Prostate gland (tissue), 2 donors: ENCODE measurements around the gene VPS13C.

Experiments
- POLR2A ChIP-seq: fragments of 450-650 bp; IDR thresholded peaks from one replicate; pipeline ENCODE4 v1.6.1; 2016; ENCODE audit warnings: antibody characterized with exemption, mild to moderate bottlenecking
- POLR2AphosphoS5 ChIP-seq: sonication (generic); formaldehyde crosslinking; IDR thresholded peaks from one replicate; pipeline ENCODE4 v1.6.1; 2017; ENCODE audit warnings: antibody characterized with exemption
- TF ChIP-seq, protein P1 (sequence below), 4 experiments: fragments of 200-600 bp in 2 of 4; fragments of 450-650 bp in 2 of 4; sonication (generic) in 2 of 4; IDR thresholded peaks; 1 replicate in 3 of 4; 2 replicates in 1 of 4; pipeline ENCODE4 v1.5.1; 2016 to 2019; ENCODE audit warnings: antibody characterized with exemption in 4 of 4, mild to moderate bottlenecking in 2 of 4, moderate library complexity in 2 of 4

GRCh38 chr15:61951949-61952348 is 108.3 kb downstream of the VPS13C start:
- TF ChIP-seq, protein P1, sequence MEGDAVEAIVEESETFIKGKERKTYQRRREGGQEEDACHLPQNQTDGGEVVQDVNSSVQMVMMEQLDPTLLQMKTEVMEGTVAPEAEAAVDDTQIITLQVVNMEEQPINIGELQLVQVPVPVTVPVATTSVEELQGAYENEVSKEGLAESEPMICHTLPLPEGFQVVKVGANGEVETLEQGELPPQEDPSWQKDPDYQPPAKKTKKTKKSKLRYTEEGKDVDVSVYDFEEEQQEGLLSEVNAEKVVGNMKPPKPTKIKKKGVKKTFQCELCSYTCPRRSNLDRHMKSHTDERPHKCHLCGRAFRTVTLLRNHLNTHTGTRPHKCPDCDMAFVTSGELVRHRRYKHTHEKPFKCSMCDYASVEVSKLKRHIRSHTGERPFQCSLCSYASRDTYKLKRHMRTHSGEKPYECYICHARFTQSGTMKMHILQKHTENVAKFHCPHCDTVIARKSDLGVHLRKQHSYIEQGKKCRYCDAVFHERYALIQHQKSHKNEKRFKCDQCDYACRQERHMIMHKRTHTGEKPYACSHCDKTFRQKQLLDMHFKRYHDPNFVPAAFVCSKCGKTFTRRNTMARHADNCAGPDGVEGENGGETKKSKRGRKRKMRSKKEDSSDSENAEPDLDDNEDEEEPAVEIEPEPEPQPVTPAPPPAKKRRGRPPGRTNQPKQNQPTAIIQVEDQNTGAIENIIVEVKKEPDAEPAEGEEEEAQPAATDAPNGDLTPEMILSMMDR (IDR thresholded peaks at IDR 0.05), result no peak
- TF ChIP-seq POLR2A, result no peak
- no peak for TF ChIP-seq POLR2AphosphoS5
